Caco-2 (cell line): Measurements from ENCODE around the gene MAPK12. TPM values are rescaled to one million over a fixed set of nuclear protein-coding genes. Genes with fewer than 3 reads are reported as not detected.

Experiments
- BruUV-seq: library from RNA; stranded (reverse); fragments of 400-500 nt; replicated peaks from 2 replicates; lab custom pipeline; 2021; lab: Mats Ljungman, UMichigan
- CTCF ChIA-PET: fragments of 300-600 bp; sonication (Branson Sonifier 250); formaldehyde crosslinking; loops from one replicate; lab custom pipeline; 2022; ENCODE audit warnings: antibody characterized with exemption; lab: Charles Lee
- POLR2A ChIA-PET: fragments of 300-600 bp; sonication (Branson Sonifier 250); formaldehyde crosslinking; loops from one replicate; lab custom pipeline; 2022; ENCODE audit warnings: antibody characterized with exemption; lab: Charles Lee
- DNase-seq, 2 experiments: peaks; one replicate each; pipeline versions ENCODE4 v3.0.0 to v3.0.0-alpha.2; 2020 to 2022
- H3K27me3 ChIP-seq: replicated peaks from 2 replicates; pipeline ENCODE4 v1.6.0; 2011; ENCODE audit warnings: low read length; ENCODE audit not compliant: control insufficient read depth, insufficient read depth
- H3K36me3 ChIP-seq: 2 replicates; pipeline ENCODE4 v1.5.1; 2011; ENCODE audit warnings: low read length; ENCODE audit not compliant: control insufficient read depth, insufficient read depth
- H3K4me1 ChIP-seq: fragments of 250-450 bp; sonication (Bioruptor Pico); 2 replicates; pipeline ENCODE4 v1.5.1; 2020; ENCODE audit warnings: mild to moderate bottlenecking
- H3K4me3 ChIP-seq: 2 replicates; pipeline ENCODE4 v1.5.1; 2011; ENCODE audit warnings: low read depth, mild to moderate bottlenecking, control low read depth, low read length
- H3K9me3 ChIP-seq: fragments of 250-450 bp; sonication (Bioruptor Pico); 2 replicates; pipeline ENCODE4 v1.5.1; 2020; ENCODE audit warnings: mild to moderate bottlenecking, moderate library complexity
- H3K27ac Mint-ChIP-seq: one replicate; pipeline ENCODE4 v1.8.0; 2022; ENCODE audit warnings: mixed read lengths; ENCODE audit not compliant: unreplicated experiment
- H3K27me3 Mint-ChIP-seq: one replicate; pipeline ENCODE4 v1.8.0; 2022; ENCODE audit warnings: mixed read lengths; ENCODE audit not compliant: insufficient read depth, unreplicated experiment
- H3K36me3 Mint-ChIP-seq: one replicate; pipeline ENCODE4 v1.8.0; 2022; ENCODE audit warnings: mild to moderate bottlenecking, mixed read lengths; ENCODE audit not compliant: insufficient read depth, unreplicated experiment
- H3K4me1 Mint-ChIP-seq: one replicate; pipeline ENCODE4 v1.8.0; 2022; ENCODE audit warnings: low read depth, mixed read lengths; ENCODE audit not compliant: unreplicated experiment
- H3K4me3 Mint-ChIP-seq: one replicate; pipeline ENCODE4 v1.8.0; 2022; ENCODE audit warnings: mild to moderate bottlenecking, moderate library complexity, mixed read lengths; ENCODE audit not compliant: unreplicated experiment
- H3K9me3 Mint-ChIP-seq: one replicate; pipeline ENCODE4 v1.8.0; 2022; ENCODE audit warnings: mixed read lengths; ENCODE audit not compliant: unreplicated experiment
- intact Hi-C: fragments of 100-400 bp; cut with micrococcal nuclease; formaldehyde crosslinking; loops from one replicate; pipeline ENCODE4 v1.10.0; 2022; ENCODE audit not compliant: unreplicated experiment
- total RNA-seq: library from RNA; stranded (reverse); gene quantifications from 2 replicates; pipeline ENCODE4 v1.2.3, GENCODE V29; 2022
- TF ChIP-seq, protein P1 (sequence below), 2 experiments: fragments of 200-600 bp in 1 of 2; IDR thresholded peaks; 1 replicate in 1 of 2; 2 replicates in 1 of 2; pipeline versions ENCODE4 v1.5.1 to v1.8.0; 2011 to 2022; ENCODE audit warnings: antibody characterized with exemption in 1 of 2, control low read depth in 1 of 2, inconsistent platforms in 1 of 2, low read depth in 1 of 2, low read length in 1 of 2, mild to moderate bottlenecking in 1 of 2, moderate library complexity in 1 of 2; ENCODE audit not compliant: insufficient read depth in 1 of 2, severe bottlenecking in 1 of 2, unreplicated experiment in 1 of 2

The MAPK12 gene
- total RNA-seq, 1 experiment from 2014 or later = 37.4 TPM

DNA sequence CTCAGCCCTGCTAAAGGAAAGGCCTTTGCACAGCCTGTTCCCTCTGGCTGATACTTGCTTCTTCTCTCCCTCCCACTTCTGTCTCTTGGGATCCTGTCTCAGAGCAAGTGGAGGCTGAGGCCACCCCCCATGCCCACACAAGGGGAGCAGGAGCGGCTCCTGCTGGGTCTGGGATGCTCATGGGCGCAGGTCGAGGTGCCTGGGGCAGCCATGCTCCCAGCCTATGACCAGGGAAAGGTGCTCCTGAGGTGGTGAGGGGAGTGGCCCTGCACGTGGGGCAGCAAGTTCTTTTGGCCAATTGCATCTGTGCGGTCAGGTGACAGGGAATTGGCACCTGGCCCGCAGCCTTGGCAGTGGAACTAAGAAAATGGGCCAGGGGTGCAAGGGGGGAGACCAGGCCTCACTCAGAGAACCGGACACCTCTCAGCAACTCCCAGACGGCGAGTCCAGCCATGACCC lies 7.2 kb upstream of the MAPK12 start:
- BruUV-seq = no TSS peak
- ChIA-PET CTCF (interaction anchor here (0.6 kb wide), 1 partner anchor 18 kb away, joined by 3 read pairs; the partner anchor contains the start of gene HDAC10), POLR2A (no interaction called here)
- no peaks in the 10 kb centered on the region for H3K27me3 Mint-ChIP-seq
- H3K9me3 Mint-ChIP-seq = no peaks in the 10 kb centered on the region
- no peak overlapping the region for H3K27ac Mint-ChIP-seq
- H3K36me3 Mint-ChIP-seq = peaks cover 17% of the 10 kb centered on the region
- DNase-seq = no peak
- Histone ChIP-seq H3K4me3 (no peak overlapping the region), H3K36me3 (no peaks in the 10 kb centered on the region), H3K27me3 (no peaks in the 10 kb centered on the region), H3K4me1 (peaks cover 16% of the 10 kb centered on the region), H3K9me3 (no peaks in the 10 kb centered on the region)
- intact Hi-C loops = no loop called here
- H3K4me1 Mint-ChIP-seq = no peaks in the 10 kb centered on the region
- TF ChIP-seq, protein P1, sequence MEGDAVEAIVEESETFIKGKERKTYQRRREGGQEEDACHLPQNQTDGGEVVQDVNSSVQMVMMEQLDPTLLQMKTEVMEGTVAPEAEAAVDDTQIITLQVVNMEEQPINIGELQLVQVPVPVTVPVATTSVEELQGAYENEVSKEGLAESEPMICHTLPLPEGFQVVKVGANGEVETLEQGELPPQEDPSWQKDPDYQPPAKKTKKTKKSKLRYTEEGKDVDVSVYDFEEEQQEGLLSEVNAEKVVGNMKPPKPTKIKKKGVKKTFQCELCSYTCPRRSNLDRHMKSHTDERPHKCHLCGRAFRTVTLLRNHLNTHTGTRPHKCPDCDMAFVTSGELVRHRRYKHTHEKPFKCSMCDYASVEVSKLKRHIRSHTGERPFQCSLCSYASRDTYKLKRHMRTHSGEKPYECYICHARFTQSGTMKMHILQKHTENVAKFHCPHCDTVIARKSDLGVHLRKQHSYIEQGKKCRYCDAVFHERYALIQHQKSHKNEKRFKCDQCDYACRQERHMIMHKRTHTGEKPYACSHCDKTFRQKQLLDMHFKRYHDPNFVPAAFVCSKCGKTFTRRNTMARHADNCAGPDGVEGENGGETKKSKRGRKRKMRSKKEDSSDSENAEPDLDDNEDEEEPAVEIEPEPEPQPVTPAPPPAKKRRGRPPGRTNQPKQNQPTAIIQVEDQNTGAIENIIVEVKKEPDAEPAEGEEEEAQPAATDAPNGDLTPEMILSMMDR (IDR thresholded peaks at IDR 0.05; ENCODE audit: insufficient read depth in 1 of 2, low read depth in 1 of 2, low read length in 1 of 2, severe bottlenecking in 1 of 2, unreplicated experiment in 1 of 2) = no peak
- peak overlapping the region; percentile 38 for H3K4me3 Mint-ChIP-seq

DNA sequence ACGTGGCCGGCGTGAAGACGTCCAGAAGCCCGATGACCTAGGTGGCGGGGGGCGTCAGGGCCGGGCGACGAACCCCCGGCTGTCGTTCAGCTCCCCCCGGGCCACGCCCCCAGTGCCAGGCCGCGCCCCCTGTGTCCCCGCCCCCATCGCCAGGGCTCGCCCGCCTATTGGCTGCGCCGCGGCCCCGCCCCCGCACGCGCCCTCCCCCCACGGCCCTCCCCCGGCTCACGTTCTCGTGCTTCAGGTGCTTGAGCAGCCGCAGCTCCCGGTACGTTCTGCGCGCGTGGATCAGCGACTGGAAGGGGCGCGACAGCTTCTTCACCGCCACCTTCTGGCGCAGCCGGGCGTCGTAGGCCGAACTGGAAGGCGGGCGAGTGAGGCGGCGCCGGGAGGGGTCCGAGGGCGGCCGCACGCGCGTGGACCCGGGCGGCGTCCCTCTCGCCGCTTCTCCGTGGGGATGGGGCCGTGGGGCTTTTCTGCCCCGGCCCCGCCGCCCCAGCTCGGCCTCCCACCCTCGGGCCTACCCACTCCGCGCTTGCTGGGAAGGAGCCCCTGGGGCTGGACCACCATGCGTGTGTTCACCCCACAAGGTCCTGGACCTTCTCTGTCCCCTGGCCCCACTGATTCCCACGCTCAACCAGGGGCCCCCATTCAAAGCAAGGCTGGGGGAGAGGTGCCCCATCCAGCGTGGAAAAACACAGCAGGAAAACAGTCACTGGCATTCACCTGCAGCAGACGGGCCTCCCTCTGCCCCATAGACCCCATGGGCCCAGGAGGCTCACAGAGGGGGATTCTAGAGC lies 6.3 kb upstream of the MAPK12 start:
- DNase-seq = peak; percentile 63 to 64
- TF ChIP-seq, protein P1 (IDR thresholded peaks at IDR 0.05; ENCODE audit: insufficient read depth in 1 of 2, low read depth in 1 of 2, low read length in 1 of 2, severe bottlenecking in 1 of 2, unreplicated experiment in 1 of 2) = peak in 1 of 2 experiments; percentile 11
- no peaks in the 10 kb centered on the region for H3K4me1 Mint-ChIP-seq
- no peaks in the 10 kb centered on the region for H3K27me3 ChIP-seq
- no peaks in the 10 kb centered on the region for H3K9me3 Mint-ChIP-seq
- H3K27ac Mint-ChIP-seq = no peak overlapping the region
- POLR2A ChIA-PET = no interaction called here
- H3K9me3 ChIP-seq = no peaks in the 10 kb centered on the region
- CTCF ChIA-PET = interaction anchor here (0.7 to 1.5 kb wide), 4 partner anchors 16 to 230 kb away, joined by 4 to 10 read pairs (median 8); partner anchors contain the start of gene HDAC10
- peaks cover 15% of the 10 kb centered on the region for H3K36me3 Mint-ChIP-seq
- no peaks in the 10 kb centered on the region for H3K36me3 ChIP-seq
- H3K4me1 ChIP-seq = peaks cover 16% of the 10 kb centered on the region
- intact Hi-C loops = no loop called here
- H3K4me3 Mint-ChIP-seq = peak overlapping the region; percentile 38
- peak overlapping the region; percentile 10; the same call in 1 of the 2 replicates for H3K4me3 ChIP-seq
- no TSS peak for BruUV-seq
- no peaks in the 10 kb centered on the region for H3K27me3 Mint-ChIP-seq

DNA sequence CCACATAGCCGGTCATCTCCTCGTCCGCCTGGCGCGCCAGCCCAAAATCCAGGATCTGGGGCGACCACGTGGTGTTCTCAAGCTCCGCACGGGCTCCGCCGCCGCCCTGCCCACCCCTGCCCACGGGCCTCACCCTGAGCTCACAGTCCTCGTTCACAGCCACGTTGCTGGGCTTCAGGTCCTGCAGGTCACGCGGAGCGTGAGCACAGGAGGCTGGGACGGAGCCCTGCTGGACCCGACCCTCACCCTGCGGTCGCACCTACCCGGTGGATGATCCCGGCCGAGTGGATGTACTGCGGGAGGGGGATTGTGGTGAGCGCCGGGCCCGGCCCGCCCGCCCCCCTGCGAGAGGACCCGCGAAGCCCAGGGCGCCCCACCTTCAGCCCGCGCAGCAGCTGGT lies 5.5 kb upstream of the MAPK12 start:
- Mint-ChIP-seq H3K36me3 (peaks cover 7% of the 10 kb centered on the region), H3K9me3 (no peaks in the 10 kb centered on the region), H3K4me3 (no peak overlapping the region), H3K27me3 (no peaks in the 10 kb centered on the region), H3K27ac (no peak overlapping the region), H3K4me1 (no peaks in the 10 kb centered on the region)
- TF ChIP-seq, protein P1 (IDR thresholded peaks at IDR 0.05; ENCODE audit: insufficient read depth in 1 of 2, low read depth in 1 of 2, low read length in 1 of 2, severe bottlenecking in 1 of 2, unreplicated experiment in 1 of 2) = no peak
- DNase-seq = no peak
- Histone ChIP-seq H3K36me3 (no peaks in the 10 kb centered on the region), H3K4me3 (no peak overlapping the region), H3K4me1 (peaks cover 24% of the 10 kb centered on the region), H3K27me3 (no peaks in the 10 kb centered on the region), H3K9me3 (no peaks in the 10 kb centered on the region)
- intact Hi-C loops = no loop called here
- BruUV-seq = no TSS peak
- CTCF ChIA-PET = interaction anchor here (1.5 kb wide), 1 partner anchor 15 kb away, joined by 10 read pairs; the partner anchor contains the start of gene HDAC10
- POLR2A ChIA-PET = no interaction called here
